Posterior cingulate gyrus (tissue), 11 donors: ENCODE results near the gene SLC38A4.
A peak's percentile ranks its signal among the peaks of the same experiment; 100 is the strongest.
"Not testable (repeated sequence)": the region's sequence is repeated elsewhere in the genome, so short reads cannot be mapped to it uniquely, and the experiment has no call there.

Experiments used
- DNase-seq, 10 donors: peaks; one replicate each; pipeline versions ENCODE4 v3.0.0 to v3.0.0-alpha.2; 2020 to 2021; ENCODE audit warnings: mixed read lengths in 3 of 10
- intact Hi-C: fragments of 100-400 bp; cut with DNase I; formaldehyde crosslinking; loops from one replicate; pipeline ENCODE4 v1.15.1; 2023

The SLC38A4 gene, protein sequence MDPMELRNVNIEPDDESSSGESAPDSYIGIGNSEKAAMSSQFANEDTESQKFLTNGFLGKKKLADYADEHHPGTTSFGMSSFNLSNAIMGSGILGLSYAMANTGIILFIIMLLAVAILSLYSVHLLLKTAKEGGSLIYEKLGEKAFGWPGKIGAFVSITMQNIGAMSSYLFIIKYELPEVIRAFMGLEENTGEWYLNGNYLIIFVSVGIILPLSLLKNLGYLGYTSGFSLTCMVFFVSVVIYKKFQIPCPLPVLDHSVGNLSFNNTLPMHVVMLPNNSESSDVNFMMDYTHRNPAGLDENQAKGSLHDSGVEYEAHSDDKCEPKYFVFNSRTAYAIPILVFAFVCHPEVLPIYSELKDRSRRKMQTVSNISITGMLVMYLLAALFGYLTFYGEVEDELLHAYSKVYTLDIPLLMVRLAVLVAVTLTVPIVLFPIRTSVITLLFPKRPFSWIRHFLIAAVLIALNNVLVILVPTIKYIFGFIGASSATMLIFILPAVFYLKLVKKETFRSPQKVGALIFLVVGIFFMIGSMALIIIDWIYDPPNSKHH

DNA sequence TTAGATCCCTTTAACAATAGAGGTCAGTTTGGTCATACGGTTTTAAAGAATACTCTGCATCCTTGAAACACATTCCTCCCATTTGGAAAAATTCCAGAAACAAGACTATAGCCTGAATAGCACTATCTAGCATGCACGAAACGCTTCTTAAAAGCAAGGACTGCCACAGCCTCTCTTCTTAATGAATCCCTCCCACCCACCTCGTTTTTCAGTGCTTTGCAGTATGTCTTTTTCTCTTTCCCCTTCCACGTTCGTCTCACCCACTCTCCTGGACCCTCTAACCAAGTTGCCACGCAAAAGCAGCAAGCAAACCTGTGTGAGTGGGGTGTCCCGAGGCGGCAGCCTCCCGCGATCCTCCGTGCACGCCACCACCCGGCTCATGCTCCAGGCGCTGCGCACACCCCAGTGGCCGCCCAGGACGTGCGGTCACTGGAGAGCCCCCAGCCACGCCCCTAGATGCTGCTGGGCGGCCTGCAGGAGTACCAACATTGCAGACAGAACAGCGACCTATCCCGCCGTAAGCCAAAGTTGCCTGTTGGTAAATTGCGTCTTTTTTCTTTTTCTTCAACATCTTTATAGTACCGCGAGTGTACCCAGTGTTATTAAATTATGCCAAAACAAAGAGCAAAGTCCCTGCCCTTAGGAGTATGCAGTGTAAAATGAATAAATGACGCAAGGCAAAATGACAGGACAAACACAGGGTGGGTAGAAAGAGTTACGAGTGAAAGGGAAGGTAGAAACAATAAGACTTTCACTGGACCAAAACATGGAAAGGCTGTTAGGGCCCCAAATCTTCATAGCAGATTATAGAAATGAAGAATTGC, at the start of gene SLC38A4:
SLC38A4 (minus strand) TSS at position 407 of the 824 bp plus-strand sequence. CDS start 32,926 bp downstream, outside the sequence.
- intact Hi-C loops = no loop called here
- DNase-seq = peak in 2 of 10 donors; percentile 28 to 64

DNA sequence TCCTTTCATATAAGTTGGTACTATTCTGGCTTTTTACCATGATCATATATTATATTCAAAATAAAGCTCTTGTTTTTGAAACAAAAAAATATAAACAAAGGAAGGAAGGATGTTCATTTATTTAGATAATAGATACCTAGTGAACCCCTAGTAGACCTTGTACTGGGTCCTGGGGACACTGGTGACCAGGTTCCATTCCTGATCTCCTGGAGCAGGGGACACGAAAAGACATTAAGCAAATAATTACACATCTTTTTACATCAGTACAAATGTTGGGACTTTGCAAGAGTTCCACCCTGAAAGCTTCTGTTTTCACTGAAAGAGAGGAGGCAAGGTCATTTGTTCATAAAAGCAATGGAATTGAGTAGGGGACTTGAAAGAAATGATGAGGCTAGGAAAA, 49.3 kb upstream of the SLC38A4 start:
- intact Hi-C loops = no loop called here
- DNase-seq = no peak

DNA sequence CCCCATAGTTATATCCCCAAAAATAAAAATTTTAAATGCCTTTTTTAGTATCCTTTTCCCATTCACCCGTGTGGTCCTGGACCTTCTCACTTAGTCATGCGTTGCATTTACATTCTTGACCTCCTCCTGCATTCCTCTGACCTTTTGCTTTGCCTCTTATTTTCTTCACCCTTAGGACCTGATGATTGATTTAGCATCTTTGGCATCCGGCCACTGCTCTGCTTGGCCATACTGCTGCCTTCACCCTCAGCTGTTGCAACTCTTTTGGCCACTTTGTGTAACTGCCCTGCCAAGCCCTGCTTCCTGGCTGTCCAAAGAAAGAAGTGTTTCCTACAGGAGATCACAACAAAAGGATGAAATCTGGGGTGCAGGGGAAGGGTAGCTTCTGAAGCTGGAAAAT, 48.8 kb upstream of the SLC38A4 start:
- DNase-seq = peak in 1 of 10 donors; percentile 39
- intact Hi-C loops = no loop called here

DNA sequence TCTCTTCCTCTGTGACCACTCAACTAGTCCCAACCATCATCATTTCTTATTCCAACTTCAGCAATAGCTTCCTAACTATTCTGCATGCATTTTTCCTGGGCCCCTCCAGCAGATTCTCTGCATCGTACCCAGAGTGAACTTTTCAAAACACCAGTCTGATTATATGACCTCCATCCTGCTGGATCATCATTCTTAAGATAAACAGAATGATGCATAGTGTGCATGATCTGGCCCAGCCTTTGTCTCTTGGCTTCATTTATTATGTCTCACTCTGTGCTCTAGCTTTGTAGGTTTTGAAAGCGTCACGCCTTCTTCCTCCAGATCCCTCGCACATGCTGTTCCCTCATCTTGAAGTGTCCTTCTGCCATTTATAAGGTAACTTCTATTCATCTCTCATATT, 46.3 kb upstream of the SLC38A4 start:
- intact Hi-C loops = no loop called here
- no peak for DNase-seq

DNA sequence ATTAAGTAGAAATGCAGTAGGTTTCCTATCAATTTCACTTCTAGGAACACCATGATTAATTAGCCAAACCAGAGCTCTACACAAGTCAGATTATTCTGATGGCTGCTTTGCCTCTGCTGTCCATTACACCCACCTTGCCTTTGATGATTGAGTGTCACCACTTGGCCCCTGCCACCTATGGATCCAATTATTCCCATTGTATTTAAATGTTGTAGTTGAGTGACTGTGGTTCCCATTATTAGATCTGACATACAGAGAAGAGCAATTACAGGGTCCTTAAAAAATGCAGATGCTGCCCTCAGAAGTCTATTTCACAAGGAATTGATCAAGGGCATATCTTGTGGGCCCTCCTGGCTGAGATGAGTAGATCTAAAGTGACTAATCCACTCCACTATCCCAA, 39.5 kb upstream of the SLC38A4 start:
- intact Hi-C loops = no loop called here
- DNase-seq = no peak

DNA sequence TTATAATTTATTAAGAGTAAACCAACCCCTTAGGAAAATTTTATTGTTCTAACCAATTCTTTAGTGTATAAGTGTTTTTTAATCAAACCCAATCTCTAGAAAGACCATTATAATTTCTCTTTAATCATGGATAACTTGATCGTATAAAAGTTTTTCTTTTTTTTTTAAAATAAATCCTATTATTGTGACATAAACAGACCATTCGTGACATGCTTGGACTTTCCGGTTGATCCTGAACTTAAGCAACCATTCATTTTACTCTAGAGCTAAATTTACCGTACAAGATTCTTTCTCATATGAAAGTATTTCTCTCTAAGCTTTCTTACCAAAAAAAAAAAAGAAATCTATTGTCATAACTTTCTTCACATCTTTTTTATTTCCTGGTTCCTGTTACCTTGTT, 32.6 kb upstream of the SLC38A4 start:
- no peak for DNase-seq
- intact Hi-C loops = no loop called here

DNA sequence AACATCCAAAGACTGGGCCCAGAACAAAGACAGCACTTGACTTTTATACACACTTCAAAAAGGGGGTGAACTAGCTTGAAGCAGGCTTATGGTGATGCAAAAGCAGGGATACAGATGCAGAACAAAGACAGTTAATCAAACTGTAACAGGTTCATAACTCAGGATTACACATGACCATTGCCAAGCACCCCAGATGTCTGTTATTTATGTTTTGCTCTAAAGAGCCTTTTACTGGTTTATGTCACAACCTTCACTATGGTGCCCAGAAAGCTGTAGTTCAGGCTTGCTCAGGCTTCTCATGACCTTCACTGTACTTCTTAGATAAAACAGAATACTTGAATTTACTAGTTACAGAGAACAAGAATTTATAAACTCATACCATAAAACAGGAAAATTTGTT, 31.7 kb upstream of the SLC38A4 start:
- intact Hi-C loops = no loop called here
- DNase-seq = no peak

DNA sequence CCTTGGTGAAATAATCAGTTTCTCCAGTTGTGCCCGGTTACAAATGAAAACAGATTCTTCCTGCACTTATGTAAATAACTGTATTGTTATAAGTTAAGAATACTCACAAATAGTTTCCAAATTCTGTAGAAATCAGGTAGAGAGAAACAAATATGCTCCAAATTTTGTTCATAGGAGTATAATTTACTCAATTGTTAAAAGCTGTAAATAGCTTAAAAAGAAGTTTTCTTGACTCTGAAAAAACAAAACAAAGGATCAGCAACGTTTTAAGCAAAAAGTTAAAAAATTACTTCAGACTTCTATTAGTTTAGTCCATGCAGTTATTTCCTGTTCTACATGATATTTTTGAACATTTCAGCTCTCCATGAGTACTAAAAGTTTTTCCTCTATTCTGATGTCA, 30.0 kb upstream of the SLC38A4 start:
- DNase-seq = no peak
- intact Hi-C loops = no loop called here

DNA sequence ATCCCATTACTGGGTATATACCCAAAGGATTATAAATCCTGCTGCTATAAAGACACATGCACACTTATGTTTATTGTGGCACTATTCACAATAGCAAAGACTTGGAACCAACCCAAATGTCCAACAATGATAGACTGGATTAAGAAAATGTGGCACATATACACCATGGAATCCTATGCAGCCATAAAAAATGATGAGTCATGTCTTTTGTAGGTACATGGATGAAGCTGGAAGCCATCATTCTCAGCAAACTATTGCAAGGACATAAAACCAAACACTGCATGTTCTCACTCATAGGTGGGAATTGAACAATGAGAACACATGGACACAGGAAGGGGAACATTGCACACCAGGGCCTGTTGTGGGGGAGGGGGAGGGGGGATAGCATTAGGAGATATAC, 28.4 kb upstream of the SLC38A4 start:
- DNase-seq, intact Hi-C loops: not testable (repeated sequence)

DNA sequence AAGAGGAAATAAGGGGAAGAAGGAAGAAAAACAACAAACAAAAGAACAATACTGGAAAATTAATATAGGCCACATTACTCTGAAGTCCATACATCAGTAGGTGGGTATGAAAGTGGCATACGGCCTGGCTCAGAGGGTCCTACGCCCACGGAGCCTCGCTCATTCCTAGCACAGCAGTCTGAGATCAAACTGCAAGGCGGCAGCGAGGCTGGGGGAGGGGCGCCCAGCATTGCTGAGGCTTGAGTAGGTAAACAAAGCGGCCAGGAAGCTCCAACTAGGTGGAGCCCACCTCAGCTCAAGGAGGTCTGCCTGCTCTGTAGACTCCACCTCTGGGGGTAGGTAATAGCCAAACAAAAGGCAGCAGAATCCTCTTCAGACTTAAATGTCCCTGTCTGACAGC, 23.0 kb upstream of the SLC38A4 start:
- DNase-seq, intact Hi-C loops: not testable (repeated sequence)

DNA sequence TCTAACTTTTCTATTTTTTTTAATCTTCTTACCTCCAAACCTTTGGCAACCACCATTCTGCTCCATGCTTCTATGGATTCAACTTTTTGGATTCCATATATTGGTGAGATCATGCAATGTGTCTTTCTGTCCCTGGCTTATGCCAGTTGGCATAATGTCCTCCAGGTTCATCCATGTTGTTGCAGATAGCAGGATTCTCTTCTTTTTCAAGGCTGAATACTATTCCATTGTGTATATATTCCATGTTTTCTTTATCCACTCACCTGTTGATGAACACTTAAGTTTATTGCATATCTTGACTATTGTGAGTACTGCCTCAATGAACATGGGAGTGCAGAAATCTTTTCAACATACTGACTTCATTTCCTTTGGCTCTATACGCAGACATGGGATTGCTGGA, 21.2 kb upstream of the SLC38A4 start:
- intact Hi-C loops = no loop called here
- DNase-seq = no peak

DNA sequence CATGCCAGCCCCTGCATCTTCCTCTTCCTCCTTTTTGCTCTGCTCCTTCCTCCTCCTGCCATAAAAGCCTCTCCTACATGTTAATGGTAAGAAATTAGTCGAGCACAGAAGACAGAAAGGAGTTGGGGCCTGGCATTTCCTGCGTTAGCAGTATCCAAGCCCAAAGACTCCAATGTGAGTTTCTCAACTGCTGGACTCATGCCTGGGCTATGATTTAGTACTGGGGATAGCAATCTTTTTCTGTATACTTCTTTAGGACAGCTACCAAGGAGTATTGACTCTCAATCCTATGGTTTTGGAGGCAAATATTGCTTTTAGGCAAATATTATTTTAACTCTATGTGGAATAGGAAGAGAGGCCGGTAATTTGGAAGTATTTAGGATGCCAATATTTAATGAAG, 18.0 kb upstream of the SLC38A4 start:
- no peak for DNase-seq
- intact Hi-C loops = no loop called here

DNA sequence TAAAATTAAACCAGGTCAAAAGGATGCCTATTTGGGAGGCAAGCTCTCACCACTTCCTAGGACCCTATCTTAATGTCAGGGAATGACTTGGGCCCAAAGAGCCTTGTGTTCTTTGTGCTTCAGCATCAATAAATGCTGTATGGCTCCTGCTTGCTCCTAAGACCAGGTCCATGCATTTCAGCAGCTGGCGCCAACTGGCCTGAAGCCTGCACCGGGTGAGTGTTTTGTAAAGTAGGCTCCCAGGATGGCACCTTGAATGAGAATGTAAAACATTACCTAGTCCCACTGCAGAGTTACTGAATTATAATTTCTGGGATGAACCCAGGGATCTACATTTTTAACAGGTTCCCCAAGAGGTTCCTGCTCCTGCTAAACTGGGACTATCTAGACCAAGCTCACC, 16.1 kb upstream of the SLC38A4 start:
- peak in 1 of 10 donors; percentile 16 for DNase-seq
- intact Hi-C loops = no loop called here

DNA sequence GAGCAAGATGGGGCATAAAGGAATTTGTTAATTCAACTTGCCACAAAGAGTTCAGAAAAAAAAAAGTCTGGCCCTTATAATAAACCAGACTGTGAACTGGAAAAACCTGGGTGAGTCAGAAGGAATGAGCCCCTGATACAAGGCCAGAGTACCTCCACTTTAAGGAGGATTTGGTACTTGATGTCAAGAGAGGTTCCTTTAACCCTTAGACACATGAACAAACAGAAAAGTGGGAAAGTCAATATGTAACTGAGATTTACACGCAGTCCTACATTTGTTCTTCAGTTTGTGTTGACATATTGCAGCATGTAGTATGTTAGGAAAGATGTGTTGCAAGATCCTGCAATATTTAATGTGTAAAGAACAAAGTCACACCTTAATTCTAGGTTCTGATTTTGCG, 14.2 kb upstream of the SLC38A4 start:
- intact Hi-C loops = no loop called here
- no peak for DNase-seq

DNA sequence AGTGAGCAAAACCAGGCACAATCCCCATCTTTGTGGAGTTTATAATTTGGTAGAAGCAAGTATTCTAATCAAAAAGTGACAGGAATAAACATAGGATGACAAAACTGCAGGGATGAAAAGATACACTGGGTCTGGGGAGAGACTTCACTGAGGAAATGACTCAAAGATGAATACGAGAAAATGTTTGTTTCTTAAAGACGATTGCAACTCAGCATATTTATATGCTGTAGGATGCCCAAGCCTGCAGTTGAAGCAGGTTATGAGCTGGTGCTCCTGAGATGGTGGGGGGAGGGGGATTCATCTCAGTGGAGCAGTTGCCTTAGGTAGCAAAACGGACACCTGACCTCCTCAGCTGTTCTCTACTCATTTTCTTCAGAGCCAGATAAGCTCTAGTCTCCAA, 13.4 kb upstream of the SLC38A4 start:
- intact Hi-C loops = no loop called here
- no peak for DNase-seq

DNA sequence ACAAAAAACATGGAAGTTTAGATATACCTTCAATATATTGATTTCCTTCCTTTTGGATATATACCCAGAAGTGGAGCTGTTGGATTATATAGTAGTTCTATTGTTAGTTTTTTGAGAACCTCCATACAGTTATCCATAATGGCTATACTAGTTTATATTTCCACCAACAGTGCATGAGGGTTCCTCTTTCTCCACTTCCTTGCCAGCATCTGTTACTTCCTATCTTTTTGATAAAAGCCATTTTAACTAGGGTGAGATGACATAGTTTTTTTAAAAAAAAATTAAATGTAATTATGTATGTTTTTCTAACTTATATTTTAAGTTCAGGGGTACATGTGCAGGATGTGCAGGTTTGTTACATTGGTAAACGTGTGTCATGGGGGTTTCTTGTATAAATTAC, 10.0 kb upstream of the SLC38A4 start:
- DNase-seq = no peak
- intact Hi-C loops = no loop called here

DNA sequence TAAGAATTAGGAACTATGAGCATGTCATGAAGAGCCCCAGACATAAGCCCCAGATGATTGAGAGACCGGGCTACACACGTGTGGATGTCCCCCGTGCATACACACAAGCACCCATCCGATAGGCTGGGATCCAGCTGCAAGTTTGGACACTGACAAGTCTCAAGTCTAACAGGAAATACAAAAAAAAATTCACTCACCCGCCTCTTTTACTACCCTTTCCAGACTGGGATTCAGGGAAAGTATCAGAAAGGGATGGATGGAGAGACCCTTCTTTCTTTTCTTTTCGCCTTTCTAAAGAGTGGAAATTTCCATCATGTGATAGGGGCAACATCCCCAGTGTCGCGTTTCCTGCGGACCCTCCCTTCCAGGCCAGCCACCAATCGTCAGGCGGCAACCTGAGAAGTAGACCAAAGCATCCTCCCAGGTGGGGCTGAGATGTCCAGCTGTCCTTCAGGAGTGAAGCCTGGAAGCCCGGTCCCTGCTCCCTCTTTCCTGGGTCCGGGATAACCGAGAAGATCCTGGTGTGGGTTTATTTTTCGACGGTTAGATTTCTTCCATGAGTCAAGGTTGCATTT, 6.4 kb upstream of the SLC38A4 start:
- intact Hi-C loops = no loop called here
- DNase-seq = peak in 1 of 10 donors; percentile 69

DNA sequence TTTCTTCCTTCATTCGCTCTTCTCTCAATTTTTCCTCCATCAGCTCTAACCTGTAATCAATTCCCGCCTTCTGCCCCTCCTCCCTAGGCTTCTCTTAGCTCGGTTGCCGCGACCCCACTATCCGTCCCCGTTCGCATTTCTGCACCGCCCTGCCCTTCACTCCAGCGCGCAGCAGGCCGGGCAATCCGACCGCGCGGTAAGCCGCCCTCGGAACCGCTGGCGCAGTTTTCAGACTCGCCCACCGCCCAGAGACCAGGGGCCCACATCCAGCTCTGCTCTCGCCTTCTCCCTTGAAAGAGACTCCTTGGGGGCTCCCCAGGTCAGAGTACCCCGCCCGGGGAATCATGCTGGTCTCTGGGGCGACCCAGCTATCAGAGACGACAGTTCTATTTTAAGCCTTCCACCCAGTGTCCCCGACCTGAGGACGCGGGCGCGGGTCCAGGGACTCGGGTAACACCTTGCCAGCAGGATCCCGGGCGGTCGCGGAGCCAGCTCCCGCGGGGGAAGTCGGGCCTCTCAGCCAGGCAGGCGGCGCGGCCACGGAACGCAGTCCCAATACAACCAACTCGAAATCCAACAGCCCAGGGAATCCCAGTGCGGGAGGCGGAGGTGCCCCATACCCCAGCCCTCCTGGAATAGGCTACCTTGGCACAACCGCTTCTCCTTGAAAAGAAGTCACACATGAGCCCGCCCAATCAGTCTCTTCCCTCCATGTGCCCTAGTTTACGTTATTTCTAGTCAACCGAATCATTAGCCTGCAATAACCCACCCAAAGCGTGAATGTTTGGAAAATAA, 5.7 kb upstream of the SLC38A4 start:
- DNase-seq = peak in 3 of 10 donors; percentile 6 to 79 (median 68)
- intact Hi-C loops = no loop called here

DNA sequence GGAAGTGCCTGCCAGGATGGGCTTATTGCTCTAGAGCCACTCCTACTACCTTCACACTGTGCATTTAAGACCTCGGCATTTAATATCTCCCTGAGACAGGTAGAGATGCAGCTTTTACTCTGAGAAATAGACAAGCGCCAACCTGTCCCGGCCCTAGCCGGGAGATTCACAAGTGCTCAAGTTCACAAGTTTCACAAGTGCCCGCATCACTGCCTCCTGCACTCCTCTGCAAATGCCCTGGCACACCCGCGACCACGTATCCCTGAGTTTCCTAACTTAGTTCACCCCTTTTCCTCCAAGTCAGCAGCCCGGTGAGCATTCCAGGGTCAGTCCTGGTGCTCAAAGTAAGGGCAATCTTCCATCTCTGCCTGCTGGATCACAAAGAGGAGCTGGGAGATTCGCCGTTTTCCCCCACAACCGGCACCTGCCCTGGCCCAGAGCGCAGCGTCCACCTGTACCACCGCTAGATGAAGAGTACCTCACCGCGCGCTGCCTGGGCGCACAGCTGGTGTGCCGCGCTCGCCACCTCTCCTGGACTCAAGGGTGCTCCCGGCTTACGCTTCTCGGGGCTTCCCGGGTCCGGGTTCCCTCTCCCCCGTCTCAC, 5.0 kb upstream of the SLC38A4 start:
- intact Hi-C loops = no loop called here
- DNase-seq = peak in 2 of 10 donors; percentile 76 to 80

DNA sequence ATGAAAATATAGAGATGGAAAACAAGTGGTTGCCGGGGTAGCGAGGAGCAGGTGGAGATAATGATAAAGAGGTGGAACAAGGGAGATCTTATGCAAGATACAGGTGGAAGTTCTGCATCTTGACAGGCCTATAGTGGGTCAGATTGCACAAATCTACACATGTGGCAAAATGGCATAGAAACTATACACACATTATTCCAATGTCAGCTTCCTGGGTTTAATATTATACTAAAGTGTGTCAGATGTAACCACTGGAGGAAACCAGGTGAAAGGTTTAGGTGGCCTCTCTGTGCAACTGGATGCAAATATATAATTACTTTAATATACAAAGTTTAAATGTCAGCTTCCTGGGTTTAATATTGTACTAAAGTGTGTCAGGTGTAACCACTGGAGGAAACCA, 1.1 kb downstream of the SLC38A4 start:
- no peak for DNase-seq
- intact Hi-C loops = no loop called here
